Body of pancreas (tissue), 4 donors: Measurements from ENCODE around the gene FAM13B. TPM values are rescaled to one million over a fixed set of nuclear protein-coding genes. Genes with fewer than 3 reads are reported as not detected.
A peak's percentile ranks its signal among the peaks of the same experiment; 100 is the strongest.

Experiments used
- ATAC-seq: fragments of 150-250 bp; one replicate; pipeline ENCODE4 v1.9.1; 2016
- DNase-seq, 4 donors: peaks; one replicate each; pipeline ENCODE4 v3.0.0-alpha.2; 2019
- H3K27ac ChIP-seq, 4 donors: fragments of 200-600 bp; sonication (generic); 1 replicate in 3 of 4; 2 replicates in 1 of 4; pipeline versions ENCODE4 v1.5.1 to v1.6.1; 2016 to 2019; ENCODE audit warnings: mild to moderate bottlenecking in 1 of 4, mixed read lengths in 1 of 4, moderate library complexity in 1 of 4
- H3K27me3 ChIP-seq, 2 donors: fragments of 200-600 bp; sonication (generic); one replicate each; pipeline ENCODE4 v1.6.0; 2016; ENCODE audit warnings: mild to moderate bottlenecking in 1 of 2
- H3K36me3 ChIP-seq, 2 donors: fragments of 200-600 bp; sonication (generic); replicated peaks in 1 of 2; 2 replicates each; pipeline ENCODE4 v1.5.1; 2016; ENCODE audit warnings: low read depth in 2 of 2; ENCODE audit not compliant: insufficient read depth in 1 of 2
- H3K4me1 ChIP-seq: fragments of 200-600 bp; sonication (generic); one replicate; pipeline ENCODE4 v1.6.0; 2016
- H3K4me3 ChIP-seq, 2 donors: fragments of 200-600 bp; sonication (generic); 1 replicate in 1 of 2; 2 replicates in 1 of 2; pipeline ENCODE4 v1.5.1; 2016 to 2019
- H3K9me3 ChIP-seq, 3 donors: fragments of 200-600 bp; sonication (generic); 1 replicate in 2 of 3; 2 replicates in 1 of 3; pipeline ENCODE4 v1.5.1; 2016
- POLR2A ChIP-seq, 3 donors: fragments of 450-650 bp; IDR thresholded peaks; one replicate each; pipeline ENCODE4 v1.6.1; 2016; ENCODE audit warnings: antibody characterized with exemption in 3 of 3, mild to moderate bottlenecking in 2 of 3
- WGBS, 2 donors: methylation state at CpG; one replicate each; pipeline ENCODE4 v1.1.5; 2017; 5-methylcytosine and 5-hydroxymethylcytosine counted together
- intact Hi-C: fragments of 100-400 bp; cut with DNase I; formaldehyde crosslinking; loops from one replicate; pipeline ENCODE4 v1.15.1; 2023
- total RNA-seq, 2 donors: library from RNA; depleted of rRNA; stranded (reverse); fragments of >200 nt; gene quantifications; one replicate each; pipeline ENCODE4 v1.1.0, GENCODE V29; 2016
- TF ChIP-seq, protein P1 (sequence below), 7 experiments: fragments of 450-650 bp in 4 of 7; fragments of 200-600 bp in 3 of 7; sonication (generic) in 3 of 7; IDR thresholded peaks; one replicate each; pipeline ENCODE4 v1.5.1; 2016 to 2019; ENCODE audit warnings: antibody characterized with exemption in 7 of 7

Gene FAM13B
- total RNA-seq, 2 donors from 2014 or later: 25.9 to 53.7 TPM

DNA sequence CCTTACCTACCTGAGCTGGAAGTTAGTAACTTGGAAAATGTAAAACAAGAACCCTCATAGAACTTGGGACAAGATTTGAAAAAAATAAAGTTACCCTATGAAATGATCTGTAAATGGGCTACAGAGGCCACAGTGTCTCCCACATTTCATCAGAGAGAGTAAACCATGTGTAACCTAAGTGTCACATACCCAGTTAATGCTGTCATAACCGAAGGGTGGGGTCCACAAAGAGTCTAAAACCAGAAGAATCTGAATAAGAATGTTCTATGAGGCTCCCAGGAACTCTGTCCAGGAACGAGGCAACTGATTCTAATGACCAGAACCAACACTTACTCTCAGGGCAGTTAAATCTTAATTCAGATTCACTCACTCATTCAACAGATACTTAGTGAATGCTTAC, 1.0 kb upstream of the FAM13B start:
- no peaks in the 10 kb centered on the region for H3K9me3 ChIP-seq
- ATAC-seq (no peak), DNase-seq (no peak)
- H3K4me3 ChIP-seq: no peak overlapping the region
- TF ChIP-seq, protein P1, sequence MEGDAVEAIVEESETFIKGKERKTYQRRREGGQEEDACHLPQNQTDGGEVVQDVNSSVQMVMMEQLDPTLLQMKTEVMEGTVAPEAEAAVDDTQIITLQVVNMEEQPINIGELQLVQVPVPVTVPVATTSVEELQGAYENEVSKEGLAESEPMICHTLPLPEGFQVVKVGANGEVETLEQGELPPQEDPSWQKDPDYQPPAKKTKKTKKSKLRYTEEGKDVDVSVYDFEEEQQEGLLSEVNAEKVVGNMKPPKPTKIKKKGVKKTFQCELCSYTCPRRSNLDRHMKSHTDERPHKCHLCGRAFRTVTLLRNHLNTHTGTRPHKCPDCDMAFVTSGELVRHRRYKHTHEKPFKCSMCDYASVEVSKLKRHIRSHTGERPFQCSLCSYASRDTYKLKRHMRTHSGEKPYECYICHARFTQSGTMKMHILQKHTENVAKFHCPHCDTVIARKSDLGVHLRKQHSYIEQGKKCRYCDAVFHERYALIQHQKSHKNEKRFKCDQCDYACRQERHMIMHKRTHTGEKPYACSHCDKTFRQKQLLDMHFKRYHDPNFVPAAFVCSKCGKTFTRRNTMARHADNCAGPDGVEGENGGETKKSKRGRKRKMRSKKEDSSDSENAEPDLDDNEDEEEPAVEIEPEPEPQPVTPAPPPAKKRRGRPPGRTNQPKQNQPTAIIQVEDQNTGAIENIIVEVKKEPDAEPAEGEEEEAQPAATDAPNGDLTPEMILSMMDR (IDR thresholded peaks at IDR 0.05): no peak
- TF ChIP-seq POLR2A (IDR thresholded peaks at IDR 0.05): no peak
- intact Hi-C loops: loop anchor here (10.0 kb wide), 1 partner anchor 269 kb away; no protein-coding TSS in a partner anchor
- WGBS, 2 donors: 60 to 65% methylated on average over 2 of the region's 2 CpGs
- peaks cover 32% of the 10 kb centered on the region for H3K4me1 ChIP-seq
- no peaks in the 10 kb centered on the region for H3K27me3 ChIP-seq
- H3K27ac ChIP-seq: peak overlapping the region in 3 of 4 donors; percentile 94 to 100 (median 99)
- no peaks in the 10 kb centered on the region for H3K36me3 ChIP-seq

- DNase-seq: no peak
- intact Hi-C loops: loop anchor here (10.0 kb wide), 1 partner anchor 269 kb away; no protein-coding TSS in a partner anchor
Measured at GRCh38 chr5:138033386-138033808, 518 bp upstream of the FAM13B start.

GRCh38 chr5:138032028-138032571, 779 bp downstream of the FAM13B start:
- Histone ChIP-seq H3K4me1 (peaks cover 45% of the 10 kb centered on the region), H3K4me3 (peak overlapping the region; percentile 88 to 97), H3K27me3 (no peaks in the 10 kb centered on the region), H3K36me3 (no peaks in the 10 kb centered on the region), H3K9me3 (no peaks in the 10 kb centered on the region), H3K27ac (peak overlapping the region; percentile 94 to 100 (median 98))
- ATAC-seq: no peak
- TF ChIP-seq, protein P1 (IDR thresholded peaks at IDR 0.05): peak in 1 of 7 experiments; percentile 7
- no peak for TF ChIP-seq POLR2A (IDR thresholded peaks at IDR 0.05)
- intact Hi-C loops: loop anchor here (10.0 kb wide), 1 partner anchor 267 kb away; no protein-coding TSS in a partner anchor
- DNase-seq: peak; percentile 50 to 71 (median 62)
- 1 to 2% methylated on average over 22 to 24 of the region's 24 CpGs for WGBS, 2 donors

More at GRCh38 chr5:138033386-138033808, 518 bp upstream of the FAM13B start:
- WGBS, 2 donors: 1% methylated on average over 11 to 15 of the region's 15 CpGs
- H3K4me3 ChIP-seq: peak overlapping the region; percentile 88 to 97
- peaks cover 34% of the 10 kb centered on the region for H3K4me1 ChIP-seq
- H3K27me3 ChIP-seq: no peaks in the 10 kb centered on the region
- no peak for TF ChIP-seq POLR2A (IDR thresholded peaks at IDR 0.05)
- TF ChIP-seq, protein P1 (IDR thresholded peaks at IDR 0.05): no peak
- H3K9me3 ChIP-seq: no peaks in the 10 kb centered on the region
- peak overlapping the region; percentile 94 to 100 (median 98) for H3K27ac ChIP-seq
- ATAC-seq: peak; percentile 50
- no peaks in the 10 kb centered on the region for H3K36me3 ChIP-seq

- TF ChIP-seq, protein P1 (IDR thresholded peaks at IDR 0.05): no peak
- TF ChIP-seq POLR2A (IDR thresholded peaks at IDR 0.05): no peak
- no peaks in the 10 kb centered on the region for H3K9me3 ChIP-seq
- ATAC-seq (no peak), DNase-seq (no peak)
- peaks cover 41% of the 10 kb centered on the region for H3K4me1 ChIP-seq
- H3K4me3 ChIP-seq: no peak overlapping the region
- H3K27me3 ChIP-seq: no peaks in the 10 kb centered on the region
- H3K36me3 ChIP-seq: no peaks in the 10 kb centered on the region
- no peak overlapping the region for H3K27ac ChIP-seq
- WGBS, 2 donors: 88 to 93% methylated on average over 2 of the region's 2 CpGs
- intact Hi-C loops: loop anchor here (10.0 kb wide), 1 partner anchor 265 kb away; no protein-coding TSS in a partner anchor
Measured at GRCh38 chr5:138029944-138030343, 2.9 kb downstream of the FAM13B start.

DNA sequence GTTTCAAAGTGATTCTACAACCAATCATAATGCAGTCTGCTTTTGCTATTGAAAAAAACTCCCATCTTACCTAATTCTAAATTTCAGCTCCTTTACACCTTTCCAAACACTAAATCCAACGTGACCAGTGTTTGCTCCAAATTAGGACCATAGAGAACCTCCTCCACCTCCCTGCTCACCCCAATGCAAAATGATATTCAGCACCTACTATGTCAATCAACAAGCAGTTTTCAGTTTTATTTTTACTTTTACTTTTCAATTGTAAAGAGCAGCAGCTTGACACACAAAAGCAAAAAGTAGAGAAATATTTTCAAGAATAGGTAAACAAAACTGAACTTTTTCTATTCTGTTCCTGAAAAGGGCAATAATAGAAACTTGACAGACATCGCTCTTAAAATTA, 3.4 kb downstream of the FAM13B start:
- no peak overlapping the region for H3K4me3 ChIP-seq
- 66 to 75% methylated on average over 2 of the region's 2 CpGs for WGBS, 2 donors
- DNase-seq: no peak
- no peaks in the 10 kb centered on the region for H3K27me3 ChIP-seq
- no peak for ATAC-seq
- H3K36me3 ChIP-seq: no peaks in the 10 kb centered on the region
- H3K27ac ChIP-seq: no peak overlapping the region
- TF ChIP-seq, protein P1 (IDR thresholded peaks at IDR 0.05): no peak
- TF ChIP-seq POLR2A (IDR thresholded peaks at IDR 0.05): no peak
- intact Hi-C loops: no loop called here
- H3K9me3 ChIP-seq: no peaks in the 10 kb centered on the region
- H3K4me1 ChIP-seq: peaks cover 41% of the 10 kb centered on the region
